Measurements from ENCODE around the gene ESYT1.

The ESYT1 gene

DNA sequence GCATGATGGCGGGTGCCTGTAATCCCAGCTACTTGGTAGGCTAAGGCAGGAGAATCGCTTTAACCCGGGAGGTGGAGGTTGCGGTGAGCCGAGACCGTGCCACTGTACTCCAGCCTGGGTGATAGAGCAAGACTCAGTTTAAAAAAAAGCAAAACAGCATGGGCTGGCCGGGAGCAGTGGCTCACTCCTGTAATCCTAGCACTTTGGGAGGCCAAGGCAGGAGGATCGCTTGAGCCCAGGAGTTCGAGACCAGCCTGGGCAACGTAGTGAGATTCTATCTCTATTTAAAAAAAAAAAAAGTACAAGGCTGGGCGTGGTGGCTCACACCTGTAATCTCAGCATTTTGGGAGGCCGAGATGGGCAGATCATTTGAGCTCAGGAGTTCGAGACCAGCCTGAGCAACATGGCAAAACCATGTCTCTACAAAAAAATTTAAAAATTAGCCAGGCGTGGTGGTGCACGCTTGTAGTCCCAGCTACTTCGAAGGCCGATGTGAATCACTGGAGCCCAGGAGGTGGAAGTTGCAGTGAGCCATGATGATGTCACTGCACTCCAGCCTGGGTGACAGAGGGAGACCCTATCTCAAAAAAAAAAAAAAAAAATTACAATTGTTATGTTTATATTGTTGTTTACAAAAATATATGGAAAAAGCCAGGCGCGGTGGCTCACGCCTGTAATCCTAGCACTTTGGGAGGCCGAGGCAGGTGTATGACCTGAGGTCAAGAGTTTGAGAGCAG lies 28.6 kb downstream of the ESYT1 start:
- DNase-seq (ENCODE audit: low read depth): peak; percentile 76

GRCh38 chr12:56157201-56158028 lies 29.3 kb downstream of the ESYT1 start:
- peak; percentile 93 for DNase-seq (ENCODE audit: low read depth)

GRCh38 chr12:56158029-56158925 lies 30.2 kb downstream of the ESYT1 start, which contains the start of gene MYL6:
TSS of gene MYL6 (plus strand) at chr12:56158359. CDS start at chr12:56158402, 43 bp downstream.
- DNase-seq (ENCODE audit: low read depth): peak; percentile 100

GRCh38 chr12:56158926-56159461 lies 30.9 kb downstream of the ESYT1 start:
- DNase-seq (ENCODE audit: low read depth): peak; percentile 66

GRCh38 chr12:56159482-56160192 lies 31.6 kb downstream of the ESYT1 start:
- no peak for DNase-seq (ENCODE audit: low read depth)

DNA sequence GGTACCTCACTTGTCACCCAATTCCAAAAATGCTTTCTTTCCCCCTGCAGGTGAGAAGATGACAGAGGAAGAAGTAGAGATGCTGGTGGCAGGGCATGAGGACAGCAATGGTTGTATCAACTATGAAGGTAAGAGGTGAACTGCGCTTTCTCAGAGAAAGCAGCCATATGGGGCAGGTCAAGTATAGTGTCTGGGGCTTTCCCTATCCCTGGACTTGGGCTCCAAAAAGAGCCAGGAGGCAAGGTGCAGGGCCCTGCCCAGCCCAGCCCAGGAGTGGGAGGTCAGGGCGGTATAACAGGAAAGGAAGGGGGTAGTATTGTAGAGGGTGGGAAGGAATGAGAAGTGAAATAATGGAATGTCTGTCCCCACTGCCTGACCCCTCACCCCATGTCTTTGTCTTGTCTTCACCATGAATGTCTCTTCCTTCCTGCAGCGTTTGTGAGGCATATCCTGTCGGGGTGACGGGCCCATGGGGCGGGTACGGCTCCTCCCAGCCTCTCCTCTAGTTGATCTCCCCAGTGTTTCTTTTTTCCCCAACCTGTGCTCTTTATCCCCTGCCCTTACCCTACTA lies 32.2 kb downstream of the ESYT1 start:
- DNase-seq (ENCODE audit: low read depth): peak; percentile 81

DNA sequence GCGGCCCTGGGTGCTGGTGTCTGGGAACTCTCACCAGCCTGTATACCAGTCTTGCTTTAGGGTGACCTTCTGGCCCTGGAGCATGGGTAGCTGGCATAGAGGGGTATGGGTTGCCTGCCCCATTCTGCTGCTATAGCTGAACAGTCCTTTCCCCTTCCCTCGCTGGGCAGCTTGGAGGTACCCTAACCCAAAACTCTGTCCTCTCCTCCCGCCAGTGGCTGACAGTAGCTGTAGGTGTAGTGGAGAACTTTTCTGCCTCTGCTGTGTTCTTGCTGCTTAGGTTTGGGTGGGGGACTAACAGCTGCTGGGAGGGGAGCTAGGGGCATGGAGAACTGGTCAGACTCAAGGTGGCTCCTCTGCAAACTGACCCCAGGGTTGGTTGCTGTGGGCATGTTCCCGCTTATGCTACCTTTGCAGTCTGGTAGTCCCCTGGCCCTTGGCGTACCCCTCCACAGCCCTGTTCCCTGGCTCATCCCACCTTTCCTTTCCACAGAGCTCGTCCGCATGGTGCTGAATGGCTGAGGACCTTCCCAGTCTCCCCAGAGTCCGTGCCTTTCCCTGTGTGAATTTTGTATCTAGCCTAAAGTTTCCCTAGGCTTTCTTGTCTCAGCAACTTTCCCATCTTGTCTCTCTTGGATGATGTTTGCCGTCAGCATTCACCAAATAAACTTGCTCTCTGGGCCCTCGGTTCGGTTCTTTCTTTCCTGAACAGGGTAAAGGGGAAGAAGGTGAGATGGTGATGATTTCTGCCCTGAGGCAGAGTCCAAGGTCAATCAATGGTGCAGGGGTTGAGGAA lies 33.0 kb downstream of the ESYT1 start:
- DNase-seq (ENCODE audit: low read depth): no peak

- no peak for DNase-seq (ENCODE audit: low read depth)
Observed at GRCh38 chr12:56161690-56162351, 33.8 kb downstream of the ESYT1 start.

GRCh38 chr12:56162468-56163290 lies 34.6 kb downstream of the ESYT1 start:
- no peak for DNase-seq (ENCODE audit: low read depth)

DNA sequence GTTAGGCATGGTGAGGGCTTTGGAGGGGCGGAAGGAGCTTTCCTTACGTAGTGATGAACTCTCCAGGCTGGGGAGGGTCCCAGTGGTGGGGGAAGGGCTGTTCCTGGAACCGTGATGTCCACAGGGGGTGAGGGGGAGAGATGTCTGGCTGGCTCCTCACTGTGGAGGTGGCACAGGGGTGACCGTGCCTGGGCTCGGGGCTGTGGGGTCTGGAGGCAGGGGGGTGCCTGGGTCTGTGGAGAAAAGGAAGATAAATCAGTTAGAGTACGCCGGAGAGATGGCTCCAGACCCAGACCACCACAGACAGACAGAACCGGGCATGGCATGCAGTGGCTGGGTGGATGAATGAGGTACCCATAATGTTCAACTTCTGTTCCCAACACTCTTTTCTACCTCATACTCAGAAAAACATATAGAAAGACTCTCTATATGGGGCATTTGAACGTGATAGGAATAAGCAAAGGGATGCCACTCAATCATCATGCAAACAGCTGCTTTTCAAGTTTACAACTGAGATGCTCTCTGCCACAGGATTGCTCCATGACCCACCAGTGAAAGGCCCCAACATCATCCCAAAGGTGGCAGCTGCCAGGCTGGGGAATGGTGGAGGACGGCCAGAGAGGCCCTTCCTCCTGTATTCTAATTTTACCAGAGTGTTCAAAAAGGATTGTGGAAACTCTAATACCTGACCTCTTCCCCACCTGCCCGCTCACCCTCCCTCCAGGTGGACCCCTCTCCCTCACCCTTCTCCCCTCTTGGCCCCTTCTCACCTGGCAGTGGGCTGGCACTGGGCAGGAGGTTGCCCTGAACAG lies 35.7 kb downstream of the ESYT1 start:
- DNase-seq (ENCODE audit: low read depth): no peak

DNA sequence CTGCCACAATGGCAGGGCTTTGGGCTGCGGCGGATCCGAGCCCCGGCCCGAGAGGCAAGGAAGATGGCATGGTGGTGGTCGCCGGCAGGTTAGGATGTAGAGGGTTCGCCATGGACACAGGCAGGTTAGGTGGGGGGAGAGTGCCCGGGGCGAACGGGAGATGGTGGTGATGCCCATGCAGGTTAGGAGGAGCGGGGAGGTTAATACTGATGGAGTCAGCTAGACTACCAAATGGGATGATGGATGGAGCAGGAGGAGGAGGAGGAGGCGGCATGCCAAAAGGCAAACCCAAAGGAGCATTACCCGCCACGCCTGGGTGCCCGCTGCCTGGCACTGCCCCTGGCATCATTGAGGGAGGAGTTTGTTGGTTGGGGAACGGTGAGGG lies 36.3 kb downstream of the ESYT1 start:
- DNase-seq (ENCODE audit: low read depth): no peak

- no peak for DNase-seq (ENCODE audit: low read depth)
Observed at GRCh38 chr12:56165369-56165768, 37.3 kb downstream of the ESYT1 start.

GRCh38 chr12:56169229-56169759 lies 41.2 kb downstream of the ESYT1 start:
- no peak for DNase-seq (ENCODE audit: low read depth)

GRCh38 chr12:56172839-56173238 lies 44.8 kb downstream of the ESYT1 start:
- no peak for DNase-seq (ENCODE audit: low read depth)

GRCh38 chr12:56178347-56178746 lies 50.3 kb downstream of the ESYT1 start:
- no peak for DNase-seq (ENCODE audit: low read depth)

- DNase-seq (ENCODE audit: low read depth): no peak
Observed at GRCh38 chr12:56186957-56187356, 58.9 kb downstream of the ESYT1 start.

GRCh38 chr12:56188131-56188777 lies 60.2 kb downstream of the ESYT1 start:
- DNase-seq (ENCODE audit: low read depth): peak; percentile 37

All from ELR (cell line).